ENCODE results near the gene PLS1. TPM values are rescaled to one million over a fixed set of nuclear protein-coding genes. Genes with fewer than 3 reads are reported as not detected.

PLS1 gene
- total RNA-seq, 1 donor from 2014 or later, result 1.5 TPM

- H3K36me3 Mint-ChIP-seq (ENCODE audit: unreplicated experiment), result no peaks in the 10 kb centered on the region
- no peak for DNase-seq (ENCODE audit: extremely low spot score, unreplicated experiment)
- H3K27me3 Mint-ChIP-seq (ENCODE audit: unreplicated experiment), result no peaks in the 10 kb centered on the region
- H3K4me3 Mint-ChIP-seq (ENCODE audit: unreplicated experiment), result no peak overlapping the region
- no peaks in the 10 kb centered on the region for H3K9me3 Mint-ChIP-seq (ENCODE audit: unreplicated experiment)
- TF ChIP-seq CTCF (IDR thresholded peaks at IDR 0.05), result no peak
- peaks cover 7% of the 10 kb centered on the region for H3K4me1 Mint-ChIP-seq (ENCODE audit: unreplicated experiment)
- H3K27ac Mint-ChIP-seq (ENCODE audit: unreplicated experiment), result no peak overlapping the region
Observed at GRCh38 chr3:142646020-142646785, 50.0 kb downstream of the PLS1 start.

GRCh38 chr3:142647856-142648255, 51.7 kb downstream of the PLS1 start:
- H3K9me3 Mint-ChIP-seq (ENCODE audit: unreplicated experiment), result no peaks in the 10 kb centered on the region
- no peaks in the 10 kb centered on the region for H3K36me3 Mint-ChIP-seq (ENCODE audit: unreplicated experiment)
- no peaks in the 10 kb centered on the region for H3K27me3 Mint-ChIP-seq (ENCODE audit: unreplicated experiment)
- no peak for DNase-seq (ENCODE audit: extremely low spot score, unreplicated experiment)
- H3K4me3 Mint-ChIP-seq (ENCODE audit: unreplicated experiment), result no peak overlapping the region
- TF ChIP-seq CTCF (IDR thresholded peaks at IDR 0.05), result no peak
- no peak overlapping the region for H3K27ac Mint-ChIP-seq (ENCODE audit: unreplicated experiment)
- peaks cover 11% of the 10 kb centered on the region for H3K4me1 Mint-ChIP-seq (ENCODE audit: unreplicated experiment)

GRCh38 chr3:142648950-142649349, 52.8 kb downstream of the PLS1 start:
- Mint-ChIP-seq H3K36me3 (ENCODE audit: unreplicated experiment) (no peaks in the 10 kb centered on the region), H3K4me1 (ENCODE audit: unreplicated experiment) (peaks cover 15% of the 10 kb centered on the region), H3K4me3 (ENCODE audit: unreplicated experiment) (no peak overlapping the region), H3K27ac (ENCODE audit: unreplicated experiment) (no peak overlapping the region), H3K27me3 (ENCODE audit: unreplicated experiment) (no peaks in the 10 kb centered on the region), H3K9me3 (ENCODE audit: unreplicated experiment) (no peaks in the 10 kb centered on the region)
- no peak for TF ChIP-seq CTCF (IDR thresholded peaks at IDR 0.05)
- no peak for DNase-seq (ENCODE audit: extremely low spot score, unreplicated experiment)

GRCh38 chr3:142650001-142650693, 54.0 kb downstream of the PLS1 start:
- Mint-ChIP-seq H3K9me3 (ENCODE audit: unreplicated experiment) (no peaks in the 10 kb centered on the region), H3K4me3 (ENCODE audit: unreplicated experiment) (no peak overlapping the region), H3K27ac (ENCODE audit: unreplicated experiment) (no peak overlapping the region), H3K27me3 (ENCODE audit: unreplicated experiment) (no peaks in the 10 kb centered on the region), H3K36me3 (ENCODE audit: unreplicated experiment) (no peaks in the 10 kb centered on the region), H3K4me1 (ENCODE audit: unreplicated experiment) (peaks cover 15% of the 10 kb centered on the region)
- no peak for TF ChIP-seq CTCF (IDR thresholded peaks at IDR 0.05)
- no peak for DNase-seq (ENCODE audit: extremely low spot score, unreplicated experiment)

GRCh38 chr3:142651711-142652110, 55.5 kb downstream of the PLS1 start:
- Mint-ChIP-seq H3K9me3 (ENCODE audit: unreplicated experiment) (no peaks in the 10 kb centered on the region), H3K4me1 (ENCODE audit: unreplicated experiment) (peaks cover 12% of the 10 kb centered on the region), H3K27ac (ENCODE audit: unreplicated experiment) (no peak overlapping the region), H3K4me3 (ENCODE audit: unreplicated experiment) (no peak overlapping the region), H3K36me3 (ENCODE audit: unreplicated experiment) (no peaks in the 10 kb centered on the region), H3K27me3 (ENCODE audit: unreplicated experiment) (no peaks in the 10 kb centered on the region)
- DNase-seq (ENCODE audit: extremely low spot score, unreplicated experiment), result no peak
- no peak for TF ChIP-seq CTCF (IDR thresholded peaks at IDR 0.05)

All from osteocyte (in vitro differentiated cells).